Kidney (tissue), 14 donors: ENCODE results near the gene ZDHHC8. TPM values are rescaled to one million over a fixed set of nuclear protein-coding genes. Genes with fewer than 3 reads are reported as not detected.

Source experiments
- DNase-seq, 5 donors: peaks; one replicate each; pipeline ENCODE4 v3.0.0-alpha.2; 2013 to 2020
- FAIRE-seq: peaks from 2 replicates; lab custom pipeline; 2012; peaks lifted over from hg19 to GRCh38; lab: Jason Lieb, UNC
- H3K27ac ChIP-seq, 2 donors: one replicate each; pipeline ENCODE4 v1.7.0; 2013; ENCODE audit warnings: low read depth in 2 of 2, low read length in 2 of 2, inconsistent platforms in 1 of 2
- H3K27me3 ChIP-seq: one replicate; pipeline ENCODE4 v1.7.1; 2013; ENCODE audit warnings: low read length, inconsistent platforms; ENCODE audit not compliant: control insufficient read depth, insufficient read depth
- H3K36me3 ChIP-seq, 3 donors: one replicate each; pipeline versions ENCODE4 v1.7.0 to v1.7.1; 2013; ENCODE audit warnings: low read length in 3 of 3, control low read depth in 1 of 3, inconsistent platforms in 1 of 3; ENCODE audit not compliant: insufficient read depth in 3 of 3, control insufficient read depth in 2 of 3
- H3K4me1 ChIP-seq, 3 donors: one replicate each; pipeline versions ENCODE4 v1.7.0 to v1.7.1; 2013; ENCODE audit warnings: low read length in 3 of 3, inconsistent platforms in 1 of 3, low read depth in 1 of 3; ENCODE audit not compliant: control insufficient read depth in 2 of 3, insufficient read depth in 2 of 3
- H3K4me3 ChIP-seq, 3 donors: one replicate each; pipeline versions ENCODE4 v1.7.0 to v1.8.1; 2013; ENCODE audit warnings: low read length in 3 of 3, control low read depth in 1 of 3, inconsistent platforms in 1 of 3
- H3K9ac ChIP-seq, 3 donors: one replicate each; pipeline versions ENCODE4 v1.7.0 to v1.7.1; 2013; ENCODE audit warnings: low read length in 3 of 3, control low read depth in 1 of 3, inconsistent platforms in 1 of 3
- H3K9me3 ChIP-seq, 3 donors: one replicate each; pipeline versions ENCODE4 v1.7.0 to v1.7.1; 2013; ENCODE audit warnings: low read length in 3 of 3, control low read depth in 1 of 3, inconsistent platforms in 1 of 3; ENCODE audit not compliant: control insufficient read depth in 2 of 3, insufficient read depth in 1 of 3
- CTCF ChIP-seq: IDR thresholded peaks from 3 replicates; pipeline ENCODE4 v1.5.1; 2012; ENCODE audit warnings: mild to moderate bottlenecking, moderate library complexity, borderline replicate concordance; ENCODE audit not compliant: insufficient read depth; ENCODE audit errors: extremely low read depth
- intact Hi-C: fragments of 100-400 bp; cut with DNase I; formaldehyde crosslinking; loops from one replicate; pipeline ENCODE4 v1.11.1; 2022
- polyA plus RNA-seq: library from polyadenylated mRNA; stranded (reverse); fragments of 350-450 nt; fragmentation: Illumina TruSeq; extraction: RNeasy Lipid Tissue Mini Kit (QIAGEN cat#74804); gene quantifications from one replicate; pipeline ENCODE4 v1.2.3, GENCODE V29; 2014; ENCODE audit warnings: low read depth, low replicate concordance; ENCODE audit not compliant: insufficient read depth
- total RNA-seq: library from RNA; stranded (reverse); fragmentation: NEBNext Ultra II Directional; extraction: Animal tissue kit (Norgen Biotek cat#: 25700); gene quantifications from one replicate; pipeline ENCODE4 v1.2.1, GENCODE V29; 2021
- donor health status: control.
- donor health status: control.
- donor health status: control.
- donor health status: control.
- donor health status: control.
- donor health status: DM: yes; HTN: yes; CAD: no.
- donor health status: Normal renal cell carcinoma (clear cell type).

The ZDHHC8 gene
- total and polyA plus RNA-seq, 2 donors from 2014 or later, result 18.8 to 57.1 TPM

GRCh38 chr22:20136603-20136873 lies 4.9 kb downstream of the ZDHHC8 start:
- no peak for TF ChIP-seq CTCF
- Histone ChIP-seq H3K9ac (no peak overlapping the region), H3K4me1 (peaks cover 0 to 44% (median 7%) of the 10 kb centered on the region in 3 donors), H3K9me3 (no peaks in the 10 kb centered on the region), H3K27me3 (no peaks in the 10 kb centered on the region), H3K36me3 (peaks cover 0 to 4% (median 0%) of the 10 kb centered on the region in 3 donors), H3K4me3 (no peak overlapping the region), H3K27ac (no peak overlapping the region)
- no peak for DNase-seq
- intact Hi-C loops, result no loop called here
- FAIRE-seq, result no peak

- FAIRE-seq (no peak), DNase-seq (no peak)
- TF ChIP-seq CTCF, result no peak
- Histone ChIP-seq H3K27me3 (no peaks in the 10 kb centered on the region), H3K27ac (no peak overlapping the region), H3K9ac (no peak overlapping the region), H3K36me3 (peaks cover 0 to 4% (median 0%) of the 10 kb centered on the region in 3 donors), H3K4me3 (no peak overlapping the region), H3K9me3 (no peaks in the 10 kb centered on the region), H3K4me1 (peaks cover 0 to 44% (median 7%) of the 10 kb centered on the region in 3 donors)
- intact Hi-C loops, result no loop called here
Measured at GRCh38 chr22:20137113-20137512, 5.5 kb downstream of the ZDHHC8 start.

- H3K4me1 ChIP-seq, result peaks cover 0 to 39% (median 7%) of the 10 kb centered on the region in 3 donors
- no peak for DNase-seq
Measured at GRCh38 chr22:20137671-20138416, 6.2 kb downstream of the ZDHHC8 start.

More at GRCh38 chr22:20137671-20138416, 6.2 kb downstream of the ZDHHC8 start:
- TF ChIP-seq CTCF, result no peak
- H3K4me3 ChIP-seq, result no peak overlapping the region
- intact Hi-C loops, result no loop called here
- no peaks in the 10 kb centered on the region for H3K27me3 ChIP-seq
- H3K9ac ChIP-seq, result no peak overlapping the region
- no peak for FAIRE-seq
- H3K36me3 ChIP-seq, result peaks cover 0 to 4% (median 0%) of the 10 kb centered on the region in 3 donors
- H3K27ac ChIP-seq, result no peak overlapping the region
- H3K9me3 ChIP-seq, result no peaks in the 10 kb centered on the region
